GM23248 (cell line): ENCODE results near the gene MTURN.

Source experiments
- EZH2 ChIP-seq: fragments of 200-600 bp; sonication (generic); IDR thresholded peaks from 2 replicates; pipeline ENCODE4 v1.6.1; 2018; ENCODE audit warnings: antibody characterized with exemption, mild to moderate bottlenecking; ENCODE audit not compliant: insufficient read depth, poor library complexity, severe bottlenecking
- EZH2phosphoT487 ChIP-seq: fragments of 200-600 bp; sonication (generic); IDR thresholded peaks from 2 replicates; pipeline ENCODE4 v1.6.1; 2018; ENCODE audit warnings: antibody characterized with exemption, moderate library complexity, mild to moderate bottlenecking, low read depth; ENCODE audit not compliant: insufficient read depth

GRCh38 chr7:30175636-30176147 lies 40.9 kb downstream of the MTURN start:
- TF ChIP-seq EZH2 (no peak), EZH2phosphoT487 (no peak)
